SK-N-SH (cell line): ENCODE results near the gene CBFB. TPM values are rescaled to one million over a fixed set of nuclear protein-coding genes. Genes with fewer than 3 reads are reported as not detected.

Experiments used
- CTCF ChIA-PET: fragments of 300-600, 350-600 bp; formaldehyde crosslinking; extraction: SDS; loops from one replicate; lab custom pipeline; 2021; lab: Yijun Ruan, JAX
- POLR2A ChIA-PET: fragments of 350-600 bp; sonication (Branson Sonifier 250); formaldehyde crosslinking; extraction: SDS; loops from one replicate; lab custom pipeline; 2020; ENCODE audit warnings: antibody characterized with exemption, inconsistent platforms; lab: Yijun Ruan, JAX
- DNase-seq: peaks from one replicate; pipeline ENCODE4 v3.0.0; 2012
- H2AFZ ChIP-seq: fragments of 200-600 bp; sonication (generic); 2 replicates; pipeline ENCODE4 v1.8.1; 2016; ENCODE audit warnings: antibody characterized with exemption, mild to moderate bottlenecking, low read depth
- H3F3A ChIP-seq: fragments of 200-600 bp; sonication (generic); replicated peaks from 2 replicates; pipeline ENCODE3; 2016; ENCODE audit warnings: antibody characterized with exemption, mild to moderate bottlenecking; ENCODE audit not compliant: insufficient read depth
- H3K27ac ChIP-seq, 2 experiments: fragments of 200-500 bp in 1 of 2; fragments of 200-600 bp in 1 of 2; sonication (Bioruptor generic) in 1 of 2; sonication (generic), shearing (Covaris generic) in 1 of 2; 2 replicates each; pipeline versions ENCODE4 v1.5.1 to v1.6.1; 2014 to 2016; ENCODE audit warnings: low read depth in 2 of 2, inconsistent platforms in 1 of 2, low read length in 1 of 2, mild to moderate bottlenecking in 1 of 2, mixed read lengths in 1 of 2
- H3K27me3 ChIP-seq: fragments of 200-600 bp; sonication (generic), shearing (Covaris generic); 2 replicates; pipeline ENCODE4 v1.6.1; 2016; ENCODE audit warnings: mixed run types; ENCODE audit not compliant: insufficient read depth
- H3K36me3 ChIP-seq, 2 experiments: fragments of 200-500 bp in 1 of 2; fragments of 200-600 bp in 1 of 2; sonication (Bioruptor generic) in 1 of 2; sonication (generic) in 1 of 2; replicated peaks in 1 of 2; 2 replicates each; pipeline versions ENCODE3 to v1.5.1; 2014 to 2016; ENCODE audit warnings: low read length in 1 of 2, mild to moderate bottlenecking in 1 of 2; ENCODE audit not compliant: insufficient read depth in 2 of 2, control insufficient read depth in 1 of 2
- H3K4me1 ChIP-seq, 2 experiments: fragments of 200-500 bp in 1 of 2; fragments of 200-600 bp in 1 of 2; sonication (Bioruptor generic) in 1 of 2; sonication (generic), shearing (Covaris generic) in 1 of 2; 2 replicates each; pipeline versions ENCODE4 v1.5.1 to v1.6.1; 2014 to 2016; ENCODE audit warnings: low read depth in 1 of 2, low read length in 1 of 2, mixed run types in 1 of 2; ENCODE audit not compliant: insufficient read depth in 2 of 2, control insufficient read depth in 1 of 2
- H3K4me2 ChIP-seq: fragments of 200-600 bp; sonication (generic), shearing (Covaris generic); 2 replicates; pipeline ENCODE4 v1.6.1; 2017; ENCODE audit warnings: mixed run types
- H3K4me3 ChIP-seq, 2 experiments: fragments of 200-500 bp in 1 of 2; fragments of 200-600 bp in 1 of 2; sonication (Bioruptor generic) in 1 of 2; sonication (generic), shearing (Covaris generic) in 1 of 2; 2 replicates each; pipeline versions ENCODE4 v1.5.1 to v1.8.1; 2014 to 2016; ENCODE audit warnings: low read depth in 2 of 2, inconsistent platforms in 1 of 2, low read length in 1 of 2, mild to moderate bottlenecking in 1 of 2, mixed read lengths in 1 of 2, moderate library complexity in 1 of 2
- H3K79me2 ChIP-seq: fragments of 200-600 bp; sonication (generic); 2 replicates; pipeline ENCODE4 v1.8.1; 2017; ENCODE audit warnings: mild to moderate bottlenecking; ENCODE audit not compliant: insufficient read depth
- H3K9ac ChIP-seq: fragments of 200-600 bp; sonication (generic); 2 replicates; pipeline ENCODE4 v1.6.1; 2017; ENCODE audit warnings: mixed run types
- H3K9me2 ChIP-seq: fragments of 200-600 bp; sonication (generic); 2 replicates; pipeline ENCODE4 v1.6.1; 2017; ENCODE audit warnings: mixed run types
- H3K9me3 ChIP-seq: fragments of 200-600 bp; sonication (generic); 2 replicates; pipeline ENCODE4 v1.6.1; 2017; ENCODE audit warnings: mixed run types, mild to moderate bottlenecking, moderate library complexity
- H4K20me1 ChIP-seq: fragments of 200-600 bp; sonication (generic); 2 replicates; pipeline ENCODE4 v1.6.1; 2017; ENCODE audit warnings: mild to moderate bottlenecking, mixed run types; ENCODE audit not compliant: insufficient read depth
- CTCF ChIP-seq: fragments of 200-600 bp; sonication (generic); IDR thresholded peaks from 2 replicates; pipeline ENCODE4 v1.6.1; 2017; ENCODE audit warnings: antibody characterized with exemption, mild to moderate bottlenecking, moderate library complexity
- MEF2A ChIP-seq: IDR thresholded peaks from 2 replicates; pipeline ENCODE4 v1.4.0; 2012; ENCODE audit warnings: low read depth, borderline replicate concordance
- POLR2AphosphoS5 ChIP-seq: IDR thresholded peaks from 2 replicates; pipeline ENCODE4 v1.6.1; 2012; ENCODE audit warnings: low read depth, low read length
- RAD21 ChIP-seq: IDR thresholded peaks from 2 replicates; pipeline ENCODE4 v1.6.1; 2012; ENCODE audit warnings: mild to moderate bottlenecking, low read length
- SIN3A ChIP-seq: IDR thresholded peaks from 2 replicates; pipeline ENCODE4 v1.6.1; 2012; ENCODE audit warnings: low read depth, mild to moderate bottlenecking, low read length, moderate library complexity, borderline replicate concordance
- TEAD4 ChIP-seq: IDR thresholded peaks from 2 replicates; pipeline ENCODE4 v1.4.0; 2012; ENCODE audit warnings: mild to moderate bottlenecking, borderline replicate concordance; ENCODE audit not compliant: insufficient read depth
- WGBS: methylation state at CpG from one replicate; pipeline ENCODE4 v1.1.6; 2017; ENCODE audit warnings: low lambda C conversion rate; 5-methylcytosine and 5-hydroxymethylcytosine counted together
- polyA plus RNA-seq, 3 experiments: library from polyadenylated mRNA; depleted of rRNA; stranded (reverse); fragments of >200 nt; gene quantifications; 2 replicates each; pipeline ENCODE4 v1.2.3, GENCODE V29; 2012
- TF ChIP-seq, protein P1 (sequence below): IDR thresholded peaks from 2 replicates; pipeline ENCODE4; 2012
- TF ChIP-seq, protein P2 (sequence below): IDR thresholded peaks from 2 replicates; pipeline ENCODE4 v1.4.0; 2012; ENCODE audit warnings: low read depth, borderline replicate concordance
- TF ChIP-seq, protein P3 (sequence below): fragments of 150-350 bp; IDR thresholded peaks from 2 replicates; pipeline ENCODE4 v1.6.1; 2016; ENCODE audit warnings: mild to moderate bottlenecking, low read depth, low read length

CBFB gene
- polyA plus RNA-seq, 1 of the 3 experiments (the other 2 are of a cell fraction), result 40.1 TPM

- Histone ChIP-seq H3K9ac (no peak overlapping the region), H3K9me2 (no peaks in the 10 kb centered on the region), H3K9me3 (no peaks in the 10 kb centered on the region), H2AFZ (no peak overlapping the region), H3K27ac (peak overlapping the region in 1 of 2 experiments; percentile 15; a peak in 2 of 4 replicates), H3K36me3 (peaks cover 15 to 36% of the 10 kb centered on the region in 2 experiments), H3F3A (peaks cover 48% of the 10 kb centered on the region), H3K4me2 (no peak overlapping the region), H3K4me1 (peaks cover 0 to 6% of the 10 kb centered on the region in 2 experiments; a peak in 1 of 4 replicates)
- no peak for DNase-seq
- POLR2A ChIA-PET, result interaction anchor here (0.6 kb wide), 1 partner anchor 87 kb away, joined by 6 read pairs; no protein-coding TSS in a partner anchor
- WGBS, result 77% methylated on average over 3 of the region's 4 CpGs
- TF ChIP-seq, protein P1, sequence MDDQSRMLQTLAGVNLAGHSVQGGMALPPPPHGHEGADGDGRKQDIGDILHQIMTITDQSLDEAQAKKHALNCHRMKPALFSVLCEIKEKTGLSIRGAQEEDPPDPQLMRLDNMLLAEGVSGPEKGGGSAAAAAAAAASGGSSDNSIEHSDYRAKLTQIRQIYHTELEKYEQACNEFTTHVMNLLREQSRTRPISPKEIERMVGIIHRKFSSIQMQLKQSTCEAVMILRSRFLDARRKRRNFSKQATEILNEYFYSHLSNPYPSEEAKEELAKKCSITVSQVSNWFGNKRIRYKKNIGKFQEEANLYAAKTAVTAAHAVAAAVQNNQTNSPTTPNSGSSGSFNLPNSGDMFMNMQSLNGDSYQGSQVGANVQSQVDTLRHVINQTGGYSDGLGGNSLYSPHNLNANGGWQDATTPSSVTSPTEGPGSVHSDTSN, result no peak
- TF ChIP-seq TEAD4 (no peak), SIN3A (no peak), CTCF (peak; percentile 1; the same call in 1 of the 2 replicates)
- TF ChIP-seq, protein P2, sequence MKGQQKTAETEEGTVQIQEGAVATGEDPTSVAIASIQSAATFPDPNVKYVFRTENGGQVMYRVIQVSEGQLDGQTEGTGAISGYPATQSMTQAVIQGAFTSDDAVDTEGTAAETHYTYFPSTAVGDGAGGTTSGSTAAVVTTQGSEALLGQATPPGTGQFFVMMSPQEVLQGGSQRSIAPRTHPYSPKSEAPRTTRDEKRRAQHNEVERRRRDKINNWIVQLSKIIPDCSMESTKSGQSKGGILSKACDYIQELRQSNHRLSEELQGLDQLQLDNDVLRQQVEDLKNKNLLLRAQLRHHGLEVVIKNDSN, result no peak
- TF ChIP-seq, all 33 proteins: peak for 1
- Histone ChIP-seq H3K27me3 (no peaks in the 10 kb centered on the region), H3K79me2 (peaks cover 27% of the 10 kb centered on the region), H4K20me1 (0 out of 2 replicates have a peak, but pooled peaks cover 3% of the 10 kb centered on the region), H3K4me3 (no peak overlapping the region)
- CTCF ChIA-PET, result interaction anchor here (0.6 to 5.3 kb wide), 30 partner anchors 11 to 209 kb away, joined by 3 to 87 read pairs (median 5); partner anchors contain the start of genes B3GNT9, CBFB and CES3
These were observed 72.5 kb downstream of the CBFB start for GRCh38 chr16:67101311-67102082.

- DNase-seq, result peak; percentile 37
- no peak overlapping the region for H3K4me2 ChIP-seq
- H3K9me3 ChIP-seq, result no peaks in the 10 kb centered on the region
- 0 out of 2 replicates have a peak, but pooled peaks cover 3% of the 10 kb centered on the region for H4K20me1 ChIP-seq
- H3F3A ChIP-seq, result peaks cover 53% of the 10 kb centered on the region
- H3K4me1 ChIP-seq, result peaks cover 0 to 8% of the 10 kb centered on the region in 2 experiments; a peak in 1 of 4 replicates
- peaks cover 9 to 24% of the 10 kb centered on the region in 2 experiments for H3K36me3 ChIP-seq
- H3K9me2 ChIP-seq, result no peaks in the 10 kb centered on the region
- POLR2A ChIA-PET, result interaction anchor here (0.6 kb wide), 1 partner anchor 76 kb away, joined by 5 read pairs; no protein-coding TSS in a partner anchor
- CTCF ChIA-PET, result interaction anchor here (0.6 to 2.9 kb wide), 7 partner anchors 26 to 150 kb away, joined by 3 to 19 read pairs (median 4); no protein-coding TSS in a partner anchor
- no peak overlapping the region for H3K27ac ChIP-seq
- no peak overlapping the region for H3K4me3 ChIP-seq
- no peak overlapping the region for H2AFZ ChIP-seq
- WGBS, result 64% methylated on average over 4 of the region's 4 CpGs
- 0 out of 2 replicates have a peak, but pooled peaks cover 5% of the 10 kb centered on the region for H3K79me2 ChIP-seq
- no peaks in the 10 kb centered on the region for H3K27me3 ChIP-seq
- H3K9ac ChIP-seq, result no peak overlapping the region
- TF ChIP-seq RAD21 (peak; percentile 11; the same call in 1 of the 2 replicates), TEAD4 (0 out of 2 replicates have a peak, but pooled peaks have one; percentile 23), MEF2A (no peak), CTCF (peak; percentile 60), POLR2AphosphoS5 (no peak)
- TF ChIP-seq, protein P3, sequence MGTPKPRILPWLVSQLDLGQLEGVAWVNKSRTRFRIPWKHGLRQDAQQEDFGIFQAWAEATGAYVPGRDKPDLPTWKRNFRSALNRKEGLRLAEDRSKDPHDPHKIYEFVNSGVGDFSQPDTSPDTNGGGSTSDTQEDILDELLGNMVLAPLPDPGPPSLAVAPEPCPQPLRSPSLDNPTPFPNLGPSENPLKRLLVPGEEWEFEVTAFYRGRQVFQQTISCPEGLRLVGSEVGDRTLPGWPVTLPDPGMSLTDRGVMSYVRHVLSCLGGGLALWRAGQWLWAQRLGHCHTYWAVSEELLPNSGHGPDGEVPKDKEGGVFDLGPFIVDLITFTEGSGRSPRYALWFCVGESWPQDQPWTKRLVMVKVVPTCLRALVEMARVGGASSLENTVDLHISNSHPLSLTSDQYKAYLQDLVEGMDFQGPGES, result no peak
These were observed 75.1 kb downstream of the CBFB start for GRCh38 chr16:67104061-67104460.
